SK-N-SH treated with all-trans-retinoic acid at 6 μM for 48 hours (cell line): ENCODE data around the gene IKZF2.

Experiments
- CSDC2 ChIP-seq: fragments of 250-450 bp; sonication (Bioruptor Pico); IDR thresholded peaks from 2 replicates; pipeline ENCODE4 v1.5.0; 2020; ENCODE audit warnings: mild to moderate bottlenecking, moderate library complexity
- RARB ChIP-seq: fragments of 250-450 bp; sonication (Bioruptor Pico); IDR thresholded peaks from 2 replicates; pipeline ENCODE4 v1.8.0; 2021; ENCODE audit warnings: mild to moderate bottlenecking, moderate library complexity
- SNAI2 ChIP-seq: fragments of 250-450 bp; sonication (Bioruptor Pico); IDR thresholded peaks from 2 replicates; pipeline ENCODE4 v1.5.0; 2020; ENCODE audit warnings: mild to moderate bottlenecking, moderate library complexity
- TCF4 ChIP-seq: fragments of 250-450 bp; sonication (Bioruptor Pico); IDR thresholded peaks from 2 replicates; pipeline ENCODE4 v1.8.0; 2021; ENCODE audit warnings: mild to moderate bottlenecking, moderate library complexity, borderline replicate concordance
- TOX ChIP-seq: fragments of 250-450 bp; sonication (Bioruptor Pico); IDR thresholded peaks from 2 replicates; pipeline ENCODE4 v1.8.0; 2021; ENCODE audit warnings: mild to moderate bottlenecking, moderate library complexity, borderline replicate concordance
- ZFP3 ChIP-seq: fragments of 250-450 bp; sonication (Bioruptor Pico); IDR thresholded peaks from 2 replicates; pipeline ENCODE4 v1.5.0; 2020; ENCODE audit warnings: mild to moderate bottlenecking, moderate library complexity
- ZNF565 ChIP-seq: fragments of 450-650 bp; formaldehyde crosslinking; conservative IDR thresholded peaks from 2 replicates; pipeline ENCODE4 v1.5.0; 2020; ENCODE audit warnings: low read depth, mild to moderate bottlenecking, moderate library complexity

DNA sequence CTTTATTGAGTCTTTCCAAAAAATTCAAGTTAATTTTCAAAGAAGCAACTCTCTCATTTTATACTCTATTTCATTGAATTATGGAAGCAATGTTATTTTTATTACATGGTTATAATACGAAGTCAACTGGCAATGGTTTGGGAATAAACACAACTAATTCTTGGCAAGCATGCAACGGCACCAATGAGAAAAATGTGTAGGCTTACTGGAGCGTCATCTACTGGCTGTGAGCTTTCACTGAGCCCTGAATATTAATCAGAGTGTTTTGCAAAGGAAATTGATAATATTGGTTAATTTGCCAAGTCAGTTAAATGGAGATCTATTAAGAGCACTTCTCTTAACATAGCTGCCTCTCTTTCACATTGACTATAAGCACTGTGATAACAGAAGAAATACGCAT, 163.9 kb downstream of the IKZF2 start:
- TF ChIP-seq CSDC2 (CRISPR knock-in tag) (no peak), SNAI2 (CRISPR knock-in tag) (no peak), TCF4 (no peak), RARB (no peak), ZNF565 (CRISPR knock-in tag) (no peak), TOX (CRISPR knock-in tag) (no peak), ZFP3 (no peak)
